Stimulated activated CD4-positive, alpha-beta T cell treated with anti-CD3 and anti-CD28 coated beads, Interleukin-12 subunit alpha, Interleukin-12 subunit beta, amount 100 ng/mL, for 4 hours (primary cell): ENCODE results near the gene STK36.
"Not testable (repeated sequence)": the region's sequence is repeated elsewhere in the genome, so short reads cannot be mapped to it uniquely, and the experiment has no call there.

Source experiments
- DNase-seq: peaks from one replicate; pipeline ENCODE4 v3.0.0-alpha.2; 2020

Gene STK36

GRCh38 chr2:218664653-218665052, 7.2 kb upstream of the STK36 start:
- no peak for DNase-seq

- no peak for DNase-seq
These were observed 711 bp upstream of the STK36 start for GRCh38 chr2:218671097-218671653.

- DNase-seq: no peak
These were observed 7.2 kb downstream of the STK36 start for GRCh38 chr2:218679119-218679518.

GRCh38 chr2:218680061-218680460, 8.2 kb downstream of the STK36 start:
- DNase-seq: no peak

GRCh38 chr2:218687400-218688060, 15.6 kb downstream of the STK36 start:
- not testable (repeated sequence) for DNase-seq

GRCh38 chr2:218691234-218691633, 19.3 kb downstream of the STK36 start:
- DNase-seq: no peak

GRCh38 chr2:218694405-218695145, 22.7 kb downstream of the STK36 start:
- no peak for DNase-seq

- DNase-seq: no peak
These were observed 27.0 kb downstream of the STK36 start for GRCh38 chr2:218698885-218699284.

- DNase-seq: no peak
These were observed 29.9 kb downstream of the STK36 start for GRCh38 chr2:218701806-218702205.

- DNase-seq: no peak
These were observed 31.5 kb downstream of the STK36 start for GRCh38 chr2:218703341-218703740.

GRCh38 chr2:218708086-218708485, 36.2 kb downstream of the STK36 start:
- DNase-seq: no peak

- DNase-seq: no peak
These were observed 38.0 kb downstream of the STK36 start for GRCh38 chr2:218709908-218710307.

GRCh38 chr2:218710334-218710686, 38.4 kb downstream of the STK36 start:
- no peak for DNase-seq

GRCh38 chr2:218710687-218711549, 39.0 kb downstream of the STK36 start, which contains the start of gene TTLL4:
Gene TTLL4, plus strand, starts transcription at chr2:218710835. Its CDS starts 26,842 bp downstream, at chr2:218737677.
- peak; percentile 98 for DNase-seq

- no peak for DNase-seq
These were observed 39.7 kb downstream of the STK36 start for GRCh38 chr2:218711550-218711929.

GRCh38 chr2:218713922-218714321, 42.0 kb downstream of the STK36 start:
- no peak for DNase-seq

GRCh38 chr2:218716070-218716469, 44.2 kb downstream of the STK36 start:
- DNase-seq: no peak

- DNase-seq: no peak
These were observed 45.4 kb downstream of the STK36 start for GRCh38 chr2:218717262-218717661.

GRCh38 chr2:218718058-218718457, 46.2 kb downstream of the STK36 start:
- DNase-seq: no peak

- DNase-seq: no peak
These were observed 47.6 kb downstream of the STK36 start for GRCh38 chr2:218719457-218719856.

GRCh38 chr2:218720048-218721041, 48.5 kb downstream of the STK36 start:
- no peak for DNase-seq

GRCh38 chr2:218721488-218721887, 49.6 kb downstream of the STK36 start:
- no peak for DNase-seq
